ENCODE data around the gene RHEX.
A peak's percentile ranks its signal among the peaks of the same experiment; 100 is the strongest.
"Not testable (repeated sequence)": the region's sequence is repeated elsewhere in the genome, so short reads cannot be mapped to it uniquely, and the experiment has no call there.

Gene RHEX

GRCh38 chr1:206030714-206031113, 22.3 kb upstream of the RHEX start:
- DNase-seq, result peak; percentile 62

- no peak for DNase-seq
These were observed 20.4 kb upstream of the RHEX start for GRCh38 chr1:206032380-206033140.

DNA sequence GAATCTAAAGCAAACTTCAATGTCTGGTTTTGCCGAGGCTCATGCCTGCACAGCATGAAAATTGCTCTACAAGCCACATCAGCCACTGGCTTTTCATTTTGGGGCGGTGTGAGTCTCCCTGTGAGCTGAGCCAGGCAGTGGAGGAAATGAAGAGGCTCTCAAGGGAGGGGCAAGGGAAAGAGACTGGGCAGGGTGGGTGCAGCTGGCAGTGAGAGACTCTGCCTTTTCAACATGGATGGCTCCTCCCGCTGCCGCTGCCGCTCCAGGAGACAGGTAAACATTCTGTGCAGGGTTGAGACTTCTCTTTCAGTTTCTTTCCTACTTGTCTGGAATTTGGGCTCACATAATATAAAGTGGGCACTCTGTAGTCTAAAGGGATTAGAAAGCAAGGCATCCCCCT, 17.9 kb upstream of the RHEX start:
- no peak for DNase-seq

DNA sequence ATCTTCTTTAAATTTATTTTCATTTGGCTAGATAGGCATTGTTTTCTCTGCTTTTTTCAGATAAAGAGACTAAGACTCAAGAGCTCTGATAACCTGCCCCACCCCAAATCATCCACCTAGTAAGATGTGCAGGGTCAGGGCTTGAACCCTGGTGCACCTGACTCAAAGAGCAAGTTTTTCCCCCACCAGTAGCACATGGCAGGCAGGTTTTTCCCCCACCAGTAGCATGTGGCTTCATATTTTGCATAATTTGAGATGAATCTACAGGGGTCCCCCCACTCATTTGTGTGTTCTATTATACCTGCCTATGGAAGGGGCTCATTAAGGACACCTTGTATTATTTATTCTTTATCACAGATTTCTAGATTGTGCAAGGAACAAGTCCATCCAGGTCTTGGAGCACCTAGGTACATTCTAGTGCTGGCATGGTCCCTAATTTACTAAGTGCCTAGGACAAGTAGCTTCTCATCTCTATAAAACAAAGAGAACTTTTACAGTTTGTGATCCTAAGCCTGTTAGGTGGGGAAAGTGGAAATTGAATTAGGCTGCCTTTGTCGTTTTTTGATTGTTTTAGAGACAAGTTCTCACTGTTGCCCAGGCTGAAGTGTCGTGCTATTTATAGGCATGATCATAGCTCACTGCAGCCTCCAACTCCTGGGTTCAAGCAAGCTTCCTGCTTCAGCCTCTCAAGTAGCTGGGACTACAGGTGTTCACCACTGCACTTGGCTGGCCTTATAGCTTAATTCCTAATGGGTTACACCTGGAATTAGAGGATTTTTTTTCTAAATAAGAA, 16.1 kb upstream of the RHEX start:
- no peak for DNase-seq

- no peak for DNase-seq
These were observed 15.4 kb upstream of the RHEX start for GRCh38 chr1:206037581-206037980.

- no peak for DNase-seq
These were observed 13.7 kb upstream of the RHEX start for GRCh38 chr1:206039046-206039973.

GRCh38 chr1:206040328-206040727, 12.6 kb upstream of the RHEX start:
- no peak for DNase-seq

DNA sequence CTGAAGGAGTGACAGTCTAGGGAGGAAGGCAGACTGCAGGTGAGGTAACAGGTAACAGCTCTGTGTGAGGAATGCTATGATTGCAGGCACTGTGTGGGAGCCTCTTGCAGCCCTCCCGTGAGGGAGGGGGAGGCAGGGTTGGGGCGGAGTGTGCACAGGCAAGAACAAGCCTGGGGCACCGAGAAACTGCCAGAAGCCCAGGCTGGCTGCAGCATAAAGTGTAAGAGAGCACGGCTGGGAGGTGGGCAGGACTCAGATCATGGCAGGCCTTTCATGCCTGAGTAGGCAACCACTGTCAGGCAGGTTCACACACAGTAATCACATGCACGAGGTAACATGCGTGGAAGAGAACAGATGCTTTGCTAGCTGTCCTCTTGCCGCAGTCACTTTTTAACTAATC, 11.3 kb upstream of the RHEX start:
- no peak for DNase-seq

- no peak for DNase-seq
These were observed 5.7 kb upstream of the RHEX start for GRCh38 chr1:206047271-206047670.

DNA sequence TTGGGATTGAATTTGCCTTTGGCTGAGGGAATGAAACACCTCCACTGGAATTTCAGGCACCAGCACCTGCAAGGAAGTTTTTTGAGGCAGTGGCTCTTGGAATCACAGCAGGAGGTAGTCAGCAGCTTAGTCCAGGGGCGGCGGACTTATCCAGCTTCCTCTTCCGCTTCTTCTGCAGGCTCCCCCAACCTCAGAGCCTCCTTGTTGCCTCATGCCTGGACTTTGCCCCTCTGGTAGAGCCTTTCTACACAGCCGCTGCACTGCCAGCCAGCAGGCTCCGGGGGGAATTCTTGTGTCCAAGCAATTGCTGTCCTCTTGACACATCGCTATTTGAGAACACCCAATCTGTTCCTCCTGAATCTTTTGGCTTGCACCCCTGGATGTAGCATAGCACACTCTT, 4.4 kb upstream of the RHEX start:
- DNase-seq, result no peak

DNA sequence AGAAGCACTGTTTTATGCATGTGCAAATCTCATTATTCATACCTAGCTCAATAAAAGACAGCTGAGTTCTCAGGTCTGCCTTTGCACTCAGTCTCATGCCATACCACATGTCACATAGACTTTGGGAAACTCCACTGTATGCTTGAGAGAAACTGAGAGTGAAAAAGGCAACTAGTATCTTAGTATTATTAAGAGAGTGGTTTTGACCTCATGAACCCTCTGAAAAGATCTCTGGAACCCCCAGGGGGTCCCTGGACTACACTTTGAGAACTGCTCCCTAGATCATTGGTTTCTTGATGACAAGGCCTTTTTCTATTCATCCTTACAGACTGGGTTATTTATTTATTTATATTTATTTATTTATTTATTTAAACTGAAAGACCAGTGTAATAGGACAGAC, 3.7 kb upstream of the RHEX start:
- DNase-seq, result no peak

- no peak for DNase-seq
These were observed 2.9 kb upstream of the RHEX start for GRCh38 chr1:206049919-206050600.

GRCh38 chr1:206050655-206051235, 2.2 kb upstream of the RHEX start:
- no peak for DNase-seq

GRCh38 chr1:206052231-206052865, 625 bp upstream of the RHEX start:
- not testable (repeated sequence) for DNase-seq

DNA sequence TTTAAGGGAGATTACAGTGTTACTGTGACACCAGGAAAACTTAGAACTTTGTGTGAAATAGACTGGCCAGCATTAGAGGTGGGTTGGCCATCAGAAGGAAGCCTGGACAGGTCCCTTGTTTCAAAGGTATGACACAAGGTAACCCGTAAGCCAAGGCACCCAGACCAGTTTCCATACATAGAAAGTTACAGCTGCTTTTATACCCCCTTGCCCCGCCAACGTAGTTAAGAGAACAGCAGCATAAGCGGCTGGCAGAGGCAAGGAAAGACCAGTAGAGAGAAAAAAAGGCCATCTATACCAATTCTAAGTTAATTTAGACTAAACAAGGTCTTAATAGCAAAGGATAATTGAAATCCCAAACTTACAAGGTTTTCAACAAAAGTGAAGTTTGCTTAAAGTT, 643 bp downstream of the RHEX start:
- DNase-seq, result not testable (repeated sequence)

DNA sequence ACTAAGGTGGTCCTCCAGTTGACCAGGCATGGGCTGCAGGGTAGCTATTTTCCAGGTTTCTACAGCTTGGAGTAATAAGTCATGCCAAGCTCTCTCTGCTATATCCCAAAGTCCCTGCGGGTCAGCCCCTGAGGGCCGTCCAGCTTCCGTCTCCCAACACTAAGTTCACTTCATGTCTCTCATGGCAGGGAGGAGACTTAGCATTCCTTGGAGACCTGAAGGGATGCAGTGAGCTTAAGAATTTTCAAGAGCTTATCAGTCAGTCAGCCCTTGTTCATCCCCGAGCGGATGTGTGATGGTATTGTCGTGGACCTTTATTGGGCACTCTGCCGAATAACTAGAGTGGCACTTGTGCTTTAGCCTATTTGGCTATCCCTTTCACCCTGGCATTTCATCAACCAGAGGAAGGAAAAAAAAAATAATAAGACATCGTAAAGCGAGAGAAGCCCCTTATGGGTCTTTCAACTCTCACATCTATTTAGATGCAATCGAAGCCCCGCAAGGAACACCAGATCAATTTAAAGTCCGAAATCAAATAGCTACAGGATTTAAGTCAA, 2.2 kb downstream of the RHEX start:
- not testable (repeated sequence) for DNase-seq

DNA sequence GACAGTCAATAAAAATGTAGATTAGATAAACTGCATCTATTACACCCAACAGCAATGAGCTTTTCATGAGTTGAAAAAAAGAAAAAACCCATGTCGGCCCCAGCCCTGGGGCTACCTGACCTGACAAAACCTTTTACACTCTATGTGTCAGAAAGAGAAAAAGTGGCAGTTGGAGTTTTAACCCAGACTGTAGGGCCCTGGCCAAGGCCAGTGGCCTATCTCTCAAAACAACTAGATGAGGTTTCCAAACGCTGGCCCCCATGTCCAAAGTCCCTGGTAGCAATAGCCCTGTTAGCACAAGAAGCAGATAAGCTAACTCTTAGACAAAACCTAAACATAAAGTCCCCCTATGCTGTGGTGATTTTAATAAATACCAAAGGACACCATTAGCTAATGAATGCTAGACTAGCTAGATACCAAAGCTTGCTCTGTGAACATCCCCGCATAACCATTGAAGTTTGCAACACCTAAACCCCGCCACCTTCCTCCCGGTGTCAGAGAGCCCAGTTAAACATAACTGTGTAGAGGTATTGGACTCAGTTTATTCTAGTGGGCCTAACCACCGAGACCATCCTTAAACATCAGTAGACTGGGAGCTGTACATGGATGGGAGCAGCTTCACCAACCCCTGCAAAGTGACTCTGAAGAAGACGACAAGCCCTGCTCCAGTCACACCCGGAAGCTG, 2.8 kb downstream of the RHEX start:
- not testable (repeated sequence) for DNase-seq

- not testable (repeated sequence) for DNase-seq
These were observed 5.4 kb downstream of the RHEX start for GRCh38 chr1:206058289-206058926.

- DNase-seq, result no peak
These were observed 5.9 kb downstream of the RHEX start for GRCh38 chr1:206058927-206059292.

- no peak for DNase-seq
These were observed 6.5 kb downstream of the RHEX start for GRCh38 chr1:206059355-206059915.
